Panc1 (cell line): ENCODE results near the gene COL9A2. TPM values are rescaled to one million over a fixed set of nuclear protein-coding genes. Genes with fewer than 3 reads are reported as not detected.

ENCODE experiments used
- ATAC-seq: fragments of 200-7000 bp; cut with Tn5 transposase; 2 replicates; pipeline ENCODE4 v1.9.1; 2020; ENCODE audit warnings: mild to moderate bottlenecking, moderate library complexity
- BruUV-seq: library from RNA; stranded (reverse); fragments of 400-500 nt; replicated peaks from 2 replicates; lab custom pipeline; 2021; lab: Mats Ljungman, UMichigan
- CTCF ChIA-PET: fragments of 300-600 bp; sonication (Branson Sonifier 250); formaldehyde crosslinking; loops from one replicate; lab custom pipeline; 2022; ENCODE audit warnings: antibody characterized with exemption; lab: Charles Lee
- POLR2A ChIA-PET: fragments of 300-600 bp; sonication (Branson Sonifier 250); formaldehyde crosslinking; loops from one replicate; lab custom pipeline; 2022; ENCODE audit warnings: antibody characterized with exemption; lab: Charles Lee
- DNase-seq: peaks from one replicate; pipeline ENCODE4 v3.0.0-alpha.2; 2010; ENCODE audit warnings: low read depth, low spot score
- H3K27ac ChIP-seq: 2 replicates; pipeline ENCODE4 v1.5.1; 2011; ENCODE audit warnings: mild to moderate bottlenecking, low read length, inconsistent platforms
- H3K27me3 ChIP-seq: fragments of 200-500 bp; sonication (Bioruptor generic); 2 replicates; pipeline ENCODE4 v1.6.0; 2014; ENCODE audit warnings: low read length, inconsistent platforms; ENCODE audit not compliant: control insufficient read depth, insufficient read depth
- H3K36me3 ChIP-seq: fragments of 200-500 bp; sonication (Bioruptor generic); 2 replicates; pipeline ENCODE4 v1.5.1; 2014; ENCODE audit warnings: inconsistent platforms, mild to moderate bottlenecking, low read length, moderate library complexity; ENCODE audit not compliant: control insufficient read depth, insufficient read depth
- H3K4me1 ChIP-seq: 2 replicates; pipeline ENCODE4 v1.5.1; 2011; ENCODE audit warnings: inconsistent platforms, mild to moderate bottlenecking, low read length, moderate library complexity; ENCODE audit not compliant: control insufficient read depth, insufficient read depth
- H3K4me3 ChIP-seq, 2 experiments: 2 replicates each; pipeline ENCODE4 v1.5.1; 2011 to 2012; ENCODE audit warnings: low read depth in 2 of 2, low read length in 2 of 2, mild to moderate bottlenecking in 2 of 2, inconsistent platforms in 1 of 2, moderate library complexity in 1 of 2
- H3K9me3 ChIP-seq: fragments of 200-500 bp; sonication (Bioruptor generic); 2 replicates; pipeline ENCODE4 v1.5.1; 2014; ENCODE audit warnings: low read depth, mild to moderate bottlenecking, inconsistent platforms, low read length, moderate library complexity; ENCODE audit not compliant: control insufficient read depth, insufficient read depth
- POLR2AphosphoS5 ChIP-seq: IDR thresholded peaks from 2 replicates; pipeline ENCODE4 v1.6.1; 2012; ENCODE audit warnings: mild to moderate bottlenecking, low read depth, low read length, moderate library complexity
- SIN3A ChIP-seq: IDR thresholded peaks from 2 replicates; pipeline ENCODE4 v1.6.1; 2012; ENCODE audit warnings: low read depth, mild to moderate bottlenecking, low read length, moderate library complexity, borderline replicate concordance; ENCODE audit not compliant: insufficient read depth
- TCF7L2 ChIP-seq: IDR thresholded peaks from 2 replicates; pipeline ENCODE4 v1.6.1; 2011; ENCODE audit warnings: mild to moderate bottlenecking, low read depth, low read length, inconsistent platforms
- in situ Hi-C: cut with HindIII; loops from 2 replicates; pipeline ENCODE4 v1.10.0; 2016; ENCODE audit warnings: low sequenced_read_pairs, low pct_unique_long_range_greater_than_20kb
- intact Hi-C: fragments of 100-400 bp; cut with micrococcal nuclease; formaldehyde crosslinking; loops from one replicate; pipeline ENCODE4 v1.10.0; 2022; ENCODE audit not compliant: unreplicated experiment
- total RNA-seq: library from RNA; stranded (reverse); gene quantifications from one replicate; pipeline ENCODE4 v1.2.1, GENCODE V29; 2021; ENCODE audit not compliant: unreplicated experiment
- TF ChIP-seq, protein P1 (sequence below): fragments of 450-650 bp; IDR thresholded peaks from 2 replicates; pipeline ENCODE4 v1.5.1; 2017; ENCODE audit warnings: mild to moderate bottlenecking
- TF ChIP-seq, protein P2 (sequence below), 2 experiments: IDR thresholded peaks; 2 replicates each; pipeline ENCODE4 v1.6.1; 2011 to 2012; ENCODE audit warnings: low read depth in 2 of 2, control low read depth in 1 of 2, low read length in 1 of 2, mild to moderate bottlenecking in 1 of 2, moderate library complexity in 1 of 2; ENCODE audit not compliant: insufficient read depth in 1 of 2

Gene COL9A2
- total RNA-seq, 1 experiment from 2014 or later: 2.9 TPM

DNA sequence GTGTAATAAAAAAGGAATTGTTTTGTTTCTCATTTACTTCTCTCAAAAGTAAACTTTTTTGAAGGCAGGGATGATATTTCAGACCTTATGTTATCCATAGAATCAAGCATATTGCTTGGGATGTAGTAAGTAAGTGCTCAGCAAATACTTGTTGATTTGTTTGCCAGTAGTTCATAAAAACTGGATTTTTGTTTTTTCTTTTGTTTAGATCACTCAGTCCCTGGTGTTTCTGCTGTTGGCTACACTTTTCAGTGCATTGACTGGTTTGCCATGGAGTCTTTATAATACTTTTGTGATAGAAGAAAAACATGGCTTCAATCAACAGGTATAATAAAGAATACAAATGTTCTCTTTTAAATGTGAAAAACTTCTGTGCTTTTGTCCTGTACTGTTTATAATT lies 48.9 kb downstream of the COL9A2 start:
- Histone ChIP-seq H3K9me3 (no peaks in the 10 kb centered on the region), H3K4me3 (no peak overlapping the region), H3K27me3 (no peaks in the 10 kb centered on the region), H3K27ac (no peak overlapping the region), H3K36me3 (peaks cover 19% of the 10 kb centered on the region), H3K4me1 (no peaks in the 10 kb centered on the region)
- no peak for DNase-seq
- ChIA-PET CTCF (interaction anchor here (0.6 kb wide), 1 partner anchor 37 kb away, joined by 11 read pairs; no protein-coding TSS in a partner anchor), POLR2A (no interaction called here)
- in situ Hi-C loops: no loop called here
- intact Hi-C loops: no loop called here
- no peak for ATAC-seq
- BruUV-seq: no TSS peak
- TF ChIP-seq SIN3A (no peak), POLR2AphosphoS5 (no peak), TCF7L2 (no peak)
- TF ChIP-seq, protein P1, sequence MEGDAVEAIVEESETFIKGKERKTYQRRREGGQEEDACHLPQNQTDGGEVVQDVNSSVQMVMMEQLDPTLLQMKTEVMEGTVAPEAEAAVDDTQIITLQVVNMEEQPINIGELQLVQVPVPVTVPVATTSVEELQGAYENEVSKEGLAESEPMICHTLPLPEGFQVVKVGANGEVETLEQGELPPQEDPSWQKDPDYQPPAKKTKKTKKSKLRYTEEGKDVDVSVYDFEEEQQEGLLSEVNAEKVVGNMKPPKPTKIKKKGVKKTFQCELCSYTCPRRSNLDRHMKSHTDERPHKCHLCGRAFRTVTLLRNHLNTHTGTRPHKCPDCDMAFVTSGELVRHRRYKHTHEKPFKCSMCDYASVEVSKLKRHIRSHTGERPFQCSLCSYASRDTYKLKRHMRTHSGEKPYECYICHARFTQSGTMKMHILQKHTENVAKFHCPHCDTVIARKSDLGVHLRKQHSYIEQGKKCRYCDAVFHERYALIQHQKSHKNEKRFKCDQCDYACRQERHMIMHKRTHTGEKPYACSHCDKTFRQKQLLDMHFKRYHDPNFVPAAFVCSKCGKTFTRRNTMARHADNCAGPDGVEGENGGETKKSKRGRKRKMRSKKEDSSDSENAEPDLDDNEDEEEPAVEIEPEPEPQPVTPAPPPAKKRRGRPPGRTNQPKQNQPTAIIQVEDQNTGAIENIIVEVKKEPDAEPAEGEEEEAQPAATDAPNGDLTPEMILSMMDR: no peak
- TF ChIP-seq, protein P2, sequence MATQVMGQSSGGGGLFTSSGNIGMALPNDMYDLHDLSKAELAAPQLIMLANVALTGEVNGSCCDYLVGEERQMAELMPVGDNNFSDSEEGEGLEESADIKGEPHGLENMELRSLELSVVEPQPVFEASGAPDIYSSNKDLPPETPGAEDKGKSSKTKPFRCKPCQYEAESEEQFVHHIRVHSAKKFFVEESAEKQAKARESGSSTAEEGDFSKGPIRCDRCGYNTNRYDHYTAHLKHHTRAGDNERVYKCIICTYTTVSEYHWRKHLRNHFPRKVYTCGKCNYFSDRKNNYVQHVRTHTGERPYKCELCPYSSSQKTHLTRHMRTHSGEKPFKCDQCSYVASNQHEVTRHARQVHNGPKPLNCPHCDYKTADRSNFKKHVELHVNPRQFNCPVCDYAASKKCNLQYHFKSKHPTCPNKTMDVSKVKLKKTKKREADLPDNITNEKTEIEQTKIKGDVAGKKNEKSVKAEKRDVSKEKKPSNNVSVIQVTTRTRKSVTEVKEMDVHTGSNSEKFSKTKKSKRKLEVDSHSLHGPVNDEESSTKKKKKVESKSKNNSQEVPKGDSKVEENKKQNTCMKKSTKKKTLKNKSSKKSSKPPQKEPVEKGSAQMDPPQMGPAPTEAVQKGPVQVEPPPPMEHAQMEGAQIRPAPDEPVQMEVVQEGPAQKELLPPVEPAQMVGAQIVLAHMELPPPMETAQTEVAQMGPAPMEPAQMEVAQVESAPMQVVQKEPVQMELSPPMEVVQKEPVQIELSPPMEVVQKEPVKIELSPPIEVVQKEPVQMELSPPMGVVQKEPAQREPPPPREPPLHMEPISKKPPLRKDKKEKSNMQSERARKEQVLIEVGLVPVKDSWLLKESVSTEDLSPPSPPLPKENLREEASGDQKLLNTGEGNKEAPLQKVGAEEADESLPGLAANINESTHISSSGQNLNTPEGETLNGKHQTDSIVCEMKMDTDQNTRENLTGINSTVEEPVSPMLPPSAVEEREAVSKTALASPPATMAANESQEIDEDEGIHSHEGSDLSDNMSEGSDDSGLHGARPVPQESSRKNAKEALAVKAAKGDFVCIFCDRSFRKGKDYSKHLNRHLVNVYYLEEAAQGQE (IDR thresholded peaks at IDR 0.05; ENCODE audit: insufficient read depth in 1 of 2, low read depth in 2 of 2, low read length in 1 of 2): no peak

GRCh38 chr1:40267767-40268187 lies 49.3 kb downstream of the COL9A2 start:
- CTCF ChIA-PET: no interaction called here
- H3K9me3 ChIP-seq: no peaks in the 10 kb centered on the region
- in situ Hi-C loops: no loop called here
- H3K4me1 ChIP-seq: no peaks in the 10 kb centered on the region
- H3K27me3 ChIP-seq: no peaks in the 10 kb centered on the region
- H3K27ac ChIP-seq: no peak overlapping the region
- no peak overlapping the region for H3K4me3 ChIP-seq
- BruUV-seq: no TSS peak
- no peak for ATAC-seq
- H3K36me3 ChIP-seq: peaks cover 23% of the 10 kb centered on the region
- POLR2A ChIA-PET: no interaction called here
- intact Hi-C loops: no loop called here
- DNase-seq: no peak
- TF ChIP-seq, protein P2 (IDR thresholded peaks at IDR 0.05; ENCODE audit: insufficient read depth in 1 of 2, low read depth in 2 of 2, low read length in 1 of 2): no peak
- TF ChIP-seq TCF7L2: no peak
- TF ChIP-seq, protein P1: no peak
- no peak for TF ChIP-seq SIN3A
- no peak for TF ChIP-seq POLR2AphosphoS5
